ENCODE measurements around the gene ADGRG7. TPM values are rescaled to one million over a fixed set of nuclear protein-coding genes. Genes with fewer than 3 reads are reported as not detected.

The ADGRG7 gene
- total and polyA plus RNA-seq, 2 of the 13 experiments (the other 11 are each of a cell fraction or from before 2014, with no cell fraction given): not detected

- no peak for TF ChIP-seq ZMAT5 (CRISPR knock-in tag; IDR thresholded peaks at IDR 0.05; ENCODE audit: borderline replicate concordance, low read depth)
- TF ChIP-seq GTF2F1 (IDR thresholded peaks at IDR 0.05; ENCODE audit: low read length): no peak
- TF ChIP-seq NFKB2 (CRISPR knock-in tag; IDR thresholded peaks at IDR 0.05; ENCODE audit: borderline replicate concordance): no peak
- peak; percentile 67; the same call in 1 of the 2 replicates for TF ChIP-seq MIXL1 (CRISPR knock-in tag; IDR thresholded peaks at IDR 0.05)
- no peak for TF ChIP-seq CHD2 (IDR thresholded peaks at IDR 0.05; ENCODE audit: low read depth, low read length)
- TF ChIP-seq, protein P1, sequence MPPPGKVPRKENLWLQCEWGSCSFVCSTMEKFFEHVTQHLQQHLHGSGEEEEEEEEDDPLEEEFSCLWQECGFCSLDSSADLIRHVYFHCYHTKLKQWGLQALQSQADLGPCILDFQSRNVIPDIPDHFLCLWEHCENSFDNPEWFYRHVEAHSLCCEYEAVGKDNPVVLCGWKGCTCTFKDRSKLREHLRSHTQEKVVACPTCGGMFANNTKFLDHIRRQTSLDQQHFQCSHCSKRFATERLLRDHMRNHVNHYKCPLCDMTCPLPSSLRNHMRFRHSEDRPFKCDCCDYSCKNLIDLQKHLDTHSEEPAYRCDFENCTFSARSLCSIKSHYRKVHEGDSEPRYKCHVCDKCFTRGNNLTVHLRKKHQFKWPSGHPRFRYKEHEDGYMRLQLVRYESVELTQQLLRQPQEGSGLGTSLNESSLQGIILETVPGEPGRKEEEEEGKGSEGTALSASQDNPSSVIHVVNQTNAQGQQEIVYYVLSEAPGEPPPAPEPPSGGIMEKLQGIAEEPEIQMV (CRISPR knock-in tag; IDR thresholded peaks at IDR 0.05; ENCODE audit: low read depth): no peak
- TF ChIP-seq, protein P2, sequence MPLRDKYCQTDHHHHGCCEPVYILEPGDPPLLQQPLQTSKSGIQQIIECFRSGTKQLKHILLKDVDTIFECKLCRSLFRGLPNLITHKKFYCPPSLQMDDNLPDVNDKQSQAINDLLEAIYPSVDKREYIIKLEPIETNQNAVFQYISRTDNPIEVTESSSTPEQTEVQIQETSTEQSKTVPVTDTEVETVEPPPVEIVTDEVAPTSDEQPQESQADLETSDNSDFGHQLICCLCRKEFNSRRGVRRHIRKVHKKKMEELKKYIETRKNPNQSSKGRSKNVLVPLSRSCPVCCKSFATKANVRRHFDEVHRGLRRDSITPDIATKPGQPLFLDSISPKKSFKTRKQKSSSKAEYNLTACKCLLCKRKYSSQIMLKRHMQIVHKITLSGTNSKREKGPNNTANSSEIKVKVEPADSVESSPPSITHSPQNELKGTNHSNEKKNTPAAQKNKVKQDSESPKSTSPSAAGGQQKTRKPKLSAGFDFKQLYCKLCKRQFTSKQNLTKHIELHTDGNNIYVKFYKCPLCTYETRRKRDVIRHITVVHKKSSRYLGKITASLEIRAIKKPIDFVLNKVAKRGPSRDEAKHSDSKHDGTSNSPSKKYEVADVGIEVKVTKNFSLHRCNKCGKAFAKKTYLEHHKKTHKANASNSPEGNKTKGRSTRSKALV (CRISPR knock-in tag; IDR thresholded peaks at IDR 0.05): no peak
- TF ChIP-seq, protein P3, sequence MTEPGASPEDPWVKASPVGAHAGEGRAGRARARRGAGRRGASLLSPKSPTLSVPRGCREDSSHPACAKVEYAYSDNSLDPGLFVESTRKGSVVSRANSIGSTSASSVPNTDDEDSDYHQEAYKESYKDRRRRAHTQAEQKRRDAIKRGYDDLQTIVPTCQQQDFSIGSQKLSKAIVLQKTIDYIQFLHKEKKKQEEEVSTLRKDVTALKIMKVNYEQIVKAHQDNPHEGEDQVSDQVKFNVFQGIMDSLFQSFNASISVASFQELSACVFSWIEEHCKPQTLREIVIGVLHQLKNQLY (CRISPR knock-in tag; IDR thresholded peaks at IDR 0.05): no peak
- TF ChIP-seq KLF12 (CRISPR knock-in tag; IDR thresholded peaks at IDR 0.05; ENCODE audit: borderline replicate concordance): no peak
- TF ChIP-seq CEBPB (IDR thresholded peaks at IDR 0.05; ENCODE audit: borderline replicate concordance, low read depth, low read length): no peak
- TF ChIP-seq, protein P4, sequence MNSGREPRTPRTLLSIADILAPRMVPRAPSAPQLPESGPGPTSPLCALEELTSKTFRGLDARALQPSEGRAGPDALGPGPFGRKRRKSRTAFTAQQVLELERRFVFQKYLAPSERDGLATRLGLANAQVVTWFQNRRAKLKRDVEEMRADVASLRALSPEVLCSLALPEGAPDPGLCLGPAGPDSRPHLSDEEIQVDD (CRISPR knock-in tag; IDR thresholded peaks at IDR 0.05; ENCODE audit: borderline replicate concordance): no peak
- TF ChIP-seq, protein P5, sequence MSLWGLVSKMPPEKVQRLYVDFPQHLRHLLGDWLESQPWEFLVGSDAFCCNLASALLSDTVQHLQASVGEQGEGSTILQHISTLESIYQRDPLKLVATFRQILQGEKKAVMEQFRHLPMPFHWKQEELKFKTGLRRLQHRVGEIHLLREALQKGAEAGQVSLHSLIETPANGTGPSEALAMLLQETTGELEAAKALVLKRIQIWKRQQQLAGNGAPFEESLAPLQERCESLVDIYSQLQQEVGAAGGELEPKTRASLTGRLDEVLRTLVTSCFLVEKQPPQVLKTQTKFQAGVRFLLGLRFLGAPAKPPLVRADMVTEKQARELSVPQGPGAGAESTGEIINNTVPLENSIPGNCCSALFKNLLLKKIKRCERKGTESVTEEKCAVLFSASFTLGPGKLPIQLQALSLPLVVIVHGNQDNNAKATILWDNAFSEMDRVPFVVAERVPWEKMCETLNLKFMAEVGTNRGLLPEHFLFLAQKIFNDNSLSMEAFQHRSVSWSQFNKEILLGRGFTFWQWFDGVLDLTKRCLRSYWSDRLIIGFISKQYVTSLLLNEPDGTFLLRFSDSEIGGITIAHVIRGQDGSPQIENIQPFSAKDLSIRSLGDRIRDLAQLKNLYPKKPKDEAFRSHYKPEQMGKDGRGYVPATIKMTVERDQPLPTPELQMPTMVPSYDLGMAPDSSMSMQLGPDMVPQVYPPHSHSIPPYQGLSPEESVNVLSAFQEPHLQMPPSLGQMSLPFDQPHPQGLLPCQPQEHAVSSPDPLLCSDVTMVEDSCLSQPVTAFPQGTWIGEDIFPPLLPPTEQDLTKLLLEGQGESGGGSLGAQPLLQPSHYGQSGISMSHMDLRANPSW (CRISPR knock-in tag; IDR thresholded peaks at IDR 0.05; ENCODE audit: borderline replicate concordance): no peak
- TF ChIP-seq, protein P6, sequence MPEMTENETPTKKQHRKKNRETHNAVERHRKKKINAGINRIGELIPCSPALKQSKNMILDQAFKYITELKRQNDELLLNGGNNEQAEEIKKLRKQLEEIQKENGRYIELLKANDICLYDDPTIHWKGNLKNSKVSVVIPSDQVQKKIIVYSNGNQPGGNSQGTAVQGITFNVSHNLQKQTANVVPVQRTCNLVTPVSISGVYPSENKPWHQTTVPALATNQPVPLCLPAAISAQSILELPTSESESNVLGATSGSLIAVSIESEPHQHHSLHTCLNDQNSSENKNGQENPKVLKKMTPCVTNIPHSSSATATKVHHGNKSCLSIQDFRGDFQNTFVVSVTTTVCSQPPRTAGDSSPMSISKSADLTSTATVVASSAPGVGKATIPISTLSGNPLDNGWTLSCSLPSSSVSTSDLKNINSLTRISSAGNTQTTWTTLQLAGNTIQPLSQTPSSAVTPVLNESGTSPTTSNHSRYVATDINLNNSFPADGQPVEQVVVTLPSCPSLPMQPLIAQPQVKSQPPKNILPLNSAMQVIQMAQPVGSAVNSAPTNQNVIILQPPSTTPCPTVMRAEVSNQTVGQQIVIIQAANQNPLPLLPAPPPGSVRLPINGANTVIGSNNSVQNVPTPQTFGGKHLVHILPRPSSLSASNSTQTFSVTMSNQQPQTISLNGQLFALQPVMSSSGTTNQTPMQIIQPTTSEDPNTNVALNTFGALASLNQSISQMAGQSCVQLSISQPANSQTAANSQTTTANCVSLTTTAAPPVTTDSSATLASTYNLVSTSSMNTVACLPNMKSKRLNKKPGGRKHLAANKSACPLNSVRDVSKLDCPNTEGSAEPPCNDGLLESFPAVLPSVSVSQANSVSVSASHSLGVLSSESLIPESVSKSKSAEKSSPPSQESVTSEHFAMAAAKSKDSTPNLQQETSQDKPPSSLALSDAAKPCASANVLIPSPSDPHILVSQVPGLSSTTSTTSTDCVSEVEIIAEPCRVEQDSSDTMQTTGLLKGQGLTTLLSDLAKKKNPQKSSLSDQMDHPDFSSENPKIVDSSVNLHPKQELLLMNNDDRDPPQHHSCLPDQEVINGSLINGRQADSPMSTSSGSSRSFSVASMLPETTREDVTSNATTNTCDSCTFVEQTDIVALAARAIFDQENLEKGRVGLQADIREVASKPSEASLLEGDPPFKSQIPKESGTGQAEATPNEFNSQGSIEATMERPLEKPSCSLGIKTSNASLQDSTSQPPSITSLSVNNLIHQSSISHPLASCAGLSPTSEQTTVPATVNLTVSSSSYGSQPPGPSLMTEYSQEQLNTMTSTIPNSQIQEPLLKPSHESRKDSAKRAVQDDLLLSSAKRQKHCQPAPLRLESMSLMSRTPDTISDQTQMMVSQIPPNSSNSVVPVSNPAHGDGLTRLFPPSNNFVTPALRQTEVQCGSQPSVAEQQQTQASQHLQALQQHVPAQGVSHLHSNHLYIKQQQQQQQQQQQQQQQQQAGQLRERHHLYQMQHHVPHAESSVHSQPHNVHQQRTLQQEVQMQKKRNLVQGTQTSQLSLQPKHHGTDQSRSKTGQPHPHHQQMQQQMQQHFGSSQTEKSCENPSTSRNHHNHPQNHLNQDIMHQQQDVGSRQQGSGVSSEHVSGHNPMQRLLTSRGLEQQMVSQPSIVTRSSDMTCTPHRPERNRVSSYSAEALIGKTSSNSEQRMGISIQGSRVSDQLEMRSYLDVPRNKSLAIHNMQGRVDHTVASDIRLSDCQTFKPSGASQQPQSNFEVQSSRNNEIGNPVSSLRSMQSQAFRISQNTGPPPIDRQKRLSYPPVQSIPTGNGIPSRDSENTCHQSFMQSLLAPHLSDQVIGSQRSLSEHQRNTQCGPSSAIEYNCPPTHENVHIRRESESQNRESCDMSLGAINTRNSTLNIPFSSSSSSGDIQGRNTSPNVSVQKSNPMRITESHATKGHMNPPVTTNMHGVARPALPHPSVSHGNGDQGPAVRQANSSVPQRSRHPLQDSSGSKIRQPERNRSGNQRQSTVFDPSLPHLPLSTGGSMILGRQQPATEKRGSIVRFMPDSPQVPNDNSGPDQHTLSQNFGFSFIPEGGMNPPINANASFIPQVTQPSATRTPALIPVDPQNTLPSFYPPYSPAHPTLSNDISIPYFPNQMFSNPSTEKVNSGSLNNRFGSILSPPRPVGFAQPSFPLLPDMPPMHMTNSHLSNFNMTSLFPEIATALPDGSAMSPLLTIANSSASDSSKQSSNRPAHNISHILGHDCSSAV (CRISPR knock-in tag; IDR thresholded peaks at IDR 0.05; ENCODE audit: borderline replicate concordance): no peak
Measured at GRCh38 chr3:100635273-100635701, 25.9 kb downstream of the ADGRG7 start (continued).
